GM23338 (cell line): Measurements from ENCODE around the gene SERPING1. TPM values are rescaled to one million over a fixed set of nuclear protein-coding genes. Genes with fewer than 3 reads are reported as not detected.

Source experiments
- ATAC-seq: fragments of 200-7000 bp; cut with Tn5 transposase; 3 replicates; pipeline ENCODE4 v1.9.1; 2020
- DNase-seq: peaks from one replicate; pipeline ENCODE4 v3.0.0-alpha.2; 2015; ENCODE audit warnings: low spot score
- H2AFZ ChIP-seq: fragments of 200-600 bp; sonication (generic); 2 replicates; pipeline ENCODE4 v1.8.0; 2016; ENCODE audit warnings: antibody characterized with exemption, mild to moderate bottlenecking, moderate library complexity
- H3F3A ChIP-seq: fragments of 200-600 bp; sonication (generic); replicated peaks from 2 replicates; pipeline ENCODE4 v1.8.0; 2017; ENCODE audit warnings: antibody characterized with exemption, mixed run types, low read depth
- H3K27ac ChIP-seq: fragments of 200-600 bp; sonication (generic); 2 replicates; pipeline ENCODE4 v1.6.1; 2016; ENCODE audit warnings: low read depth
- H3K27me3 ChIP-seq: fragments of 200-600 bp; sonication (generic); 2 replicates; pipeline ENCODE4 v1.8.0; 2016; ENCODE audit warnings: mild to moderate bottlenecking, mixed run types, moderate library complexity; ENCODE audit not compliant: insufficient read depth
- H3K36me3 ChIP-seq: fragments of 200-600 bp; sonication (generic); 2 replicates; pipeline ENCODE4 v1.8.0; 2016; ENCODE audit warnings: mild to moderate bottlenecking; ENCODE audit not compliant: insufficient read depth
- H3K4me1 ChIP-seq: fragments of 200-600 bp; sonication (generic); 2 replicates; pipeline ENCODE4 v1.8.0; 2016; ENCODE audit warnings: mild to moderate bottlenecking, moderate library complexity; ENCODE audit not compliant: insufficient read depth
- H3K4me2 ChIP-seq: fragments of 200-600 bp; sonication (generic); 2 replicates; pipeline ENCODE4 v1.7.1; 2017; ENCODE audit warnings: mixed run types
- H3K4me3 ChIP-seq: fragments of 200-600 bp; sonication (generic); 2 replicates; pipeline ENCODE4 v1.6.1; 2016; ENCODE audit warnings: mixed run types
- H3K79me2 ChIP-seq: fragments of 200-600 bp; sonication (generic); replicated peaks from 2 replicates; pipeline ENCODE4 v1.8.0; 2017; ENCODE audit warnings: mild to moderate bottlenecking; ENCODE audit not compliant: insufficient read depth
- H3K9me2 ChIP-seq: fragments of 200-600 bp; sonication (generic); 2 replicates; pipeline ENCODE4 v1.8.0; 2017; ENCODE audit not compliant: insufficient read depth
- H4K20me1 ChIP-seq: fragments of 200-600 bp; sonication (generic); replicated peaks from 2 replicates; pipeline ENCODE4 v1.8.0; 2017; ENCODE audit warnings: mild to moderate bottlenecking; ENCODE audit not compliant: insufficient read depth
- H3K27ac Mint-ChIP-seq: 2 replicates; pipeline ENCODE4 v1.8.0; 2020; ENCODE audit warnings: inconsistent platforms, mild to moderate bottlenecking, moderate library complexity, mixed read lengths
- H3K27me3 Mint-ChIP-seq: 3 replicates; pipeline ENCODE4 v1.8.0; 2022; ENCODE audit warnings: low read depth, mild to moderate bottlenecking, moderate library complexity, mixed read lengths, inconsistent platforms; ENCODE audit not compliant: insufficient read depth, poor library complexity
- H3K36me3 Mint-ChIP-seq: 3 replicates; pipeline ENCODE4 v1.8.0; 2021; ENCODE audit warnings: low read depth, mild to moderate bottlenecking, inconsistent platforms, moderate library complexity, mixed read lengths
- H3K4me1 Mint-ChIP-seq: 3 replicates; pipeline ENCODE4 v1.8.0; 2020; ENCODE audit warnings: mild to moderate bottlenecking, inconsistent platforms, mixed read lengths
- H3K4me3 Mint-ChIP-seq: 3 replicates; pipeline ENCODE4 v1.8.0; 2021; ENCODE audit warnings: moderate library complexity, mild to moderate bottlenecking, inconsistent platforms, mixed read lengths
- H3K9me3 Mint-ChIP-seq: 3 replicates; pipeline ENCODE4 v1.8.0; 2020; ENCODE audit warnings: moderate library complexity, mild to moderate bottlenecking, inconsistent platforms, mixed read lengths
- CREB1 ChIP-seq: fragments of 250-450 bp; sonication (Bioruptor Pico); IDR thresholded peaks from 2 replicates; pipeline ENCODE4 v1.5.0; 2020; ENCODE audit warnings: low read depth, mild to moderate bottlenecking, moderate library complexity
- NANOG ChIP-seq: IDR thresholded peaks from 2 replicates; pipeline ENCODE4 v1.6.1; 2016; ENCODE audit warnings: antibody characterized with exemption, borderline replicate concordance
- POLR2AphosphoS5 ChIP-seq: IDR thresholded peaks from 2 replicates; pipeline ENCODE4 v1.6.1; 2016; ENCODE audit warnings: antibody characterized with exemption, low read depth
- STAT1 ChIP-seq: IDR thresholded peaks from one replicate; pipeline ENCODE4 v1.6.1; 2016; ENCODE audit warnings: antibody characterized with exemption; ENCODE audit not compliant: unreplicated experiment
- ZNF114 ChIP-seq: fragments of 250-450 bp; sonication (Bioruptor Pico); IDR thresholded peaks from 2 replicates; pipeline ENCODE4 v1.5.0; 2020; ENCODE audit warnings: mild to moderate bottlenecking, moderate library complexity
- polyA plus RNA-seq: library from polyadenylated mRNA; unstranded; fragments of >200 nt; fragmentation: Nextera tagmentation; extraction: Ambion mirVana; gene quantifications from 2 replicates; pipeline ENCODE4 v1.2.1, GENCODE V29; 2016
- total RNA-seq: library from RNA; depleted of rRNA; stranded (reverse); fragments of >200 nt; shearing (Covaris generic); gene quantifications from 2 replicates; pipeline ENCODE4 v1.2.3, GENCODE V29; 2014
- TF ChIP-seq, protein P1 (sequence below), 2 experiments: fragments of 200-600 bp in 1 of 2; sonication (generic) in 1 of 2; conservative IDR thresholded peaks; 2 replicates each; pipeline versions ENCODE4 v1.5.1 to v1.6.1; 2016 to 2017; ENCODE audit warnings: antibody characterized with exemption in 2 of 2, low read depth in 2 of 2, mild to moderate bottlenecking in 2 of 2, moderate library complexity in 1 of 2
- TF ChIP-seq, protein P2 (sequence below): IDR thresholded peaks from 2 replicates; pipeline ENCODE4 v1.6.1; 2016; ENCODE audit warnings: antibody characterized with exemption
- TF ChIP-seq, protein P3 (sequence below): fragments of 250-450 bp; sonication (Bioruptor Pico); IDR thresholded peaks from 2 replicates; pipeline ENCODE4 v1.5.0; 2020; ENCODE audit warnings: mild to moderate bottlenecking, moderate library complexity

Gene SERPING1
- total and polyA plus RNA-seq, 2 experiments from 2014 or later: 42.3 to 54.7 TPM

DNA sequence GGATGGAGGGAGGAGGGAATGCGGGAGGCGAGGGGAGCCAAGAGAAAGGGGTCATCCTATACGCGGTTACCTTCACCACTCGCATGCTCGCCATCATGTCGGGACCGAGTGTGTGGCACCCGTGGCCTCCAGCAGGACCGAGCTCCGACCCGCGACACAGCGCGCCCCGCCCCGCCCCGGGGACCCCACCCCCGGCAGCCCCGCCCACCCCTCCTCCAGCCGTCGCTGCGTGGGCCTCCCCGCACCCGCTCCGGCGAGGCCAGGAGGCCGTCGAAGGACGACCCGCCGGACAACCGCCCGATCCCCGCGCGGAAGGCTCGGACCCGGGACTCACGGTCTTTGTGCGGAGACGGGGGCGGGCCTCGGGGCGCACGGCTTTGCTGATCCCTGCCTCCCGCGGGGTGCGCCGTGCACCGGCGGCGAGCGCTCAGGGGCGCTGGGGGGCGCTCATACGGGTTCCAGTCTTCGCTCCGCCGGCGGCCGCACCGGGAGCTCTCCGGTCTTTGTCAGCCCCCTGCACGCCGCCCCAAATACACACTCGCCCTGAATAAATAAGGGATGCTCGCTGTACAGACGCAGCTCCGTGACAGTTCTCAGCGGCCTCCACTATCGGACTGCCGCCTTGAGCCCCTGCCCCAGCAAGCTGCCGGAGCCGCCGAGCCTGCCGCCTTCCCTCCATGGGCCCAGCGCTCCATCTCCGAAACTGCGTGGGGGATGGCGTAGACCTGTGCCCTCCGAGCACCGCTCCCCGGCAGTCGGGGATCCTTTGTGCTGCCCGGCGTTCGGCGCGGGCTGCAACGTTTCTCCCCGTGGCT is 29.8 kb upstream of the SERPING1 start, which contains the start of gene UBE2L6:
Gene UBE2L6, minus strand, starts transcription at position 158 of the 815 bp plus-strand sequence. Its CDS starts 61 bp downstream, at position 97.
- peak; percentile 87 for ATAC-seq
- Histone ChIP-seq H3K79me2 (peaks cover 20% of the 10 kb centered on the region), H3K27ac (peak within 1 kb of the TSS; percentile 89), H3K36me3 (no peaks in the 10 kb centered on the region), H3K4me3 (peak within 1 kb of the TSS; percentile 96), H3K4me2 (peak within 1 kb of the TSS; percentile 97), H3K9me2 (no peaks in the 10 kb centered on the region), H3K27me3 (no peaks in the 10 kb centered on the region), H4K20me1 (no peaks in the 10 kb centered on the region), H3K4me1 (peaks cover 23% of the 10 kb centered on the region), H3F3A (peaks cover 16% of the 10 kb centered on the region), H2AFZ (peak within 1 kb of the TSS; percentile 94)
- no peaks in the 10 kb centered on the region; the same call in 2 of the 3 replicates for H3K36me3 Mint-ChIP-seq
- peak within 1 kb of the TSS; percentile 94 for H3K4me3 Mint-ChIP-seq
- TF ChIP-seq CREB1 (CRISPR knock-in tag) (0 out of 2 replicates have a peak, but pooled peaks have one; percentile 3), STAT1 (no peak), POLR2AphosphoS5 (peak; percentile 58), ZNF114 (CRISPR knock-in tag) (no peak)
- TF ChIP-seq, protein P1, sequence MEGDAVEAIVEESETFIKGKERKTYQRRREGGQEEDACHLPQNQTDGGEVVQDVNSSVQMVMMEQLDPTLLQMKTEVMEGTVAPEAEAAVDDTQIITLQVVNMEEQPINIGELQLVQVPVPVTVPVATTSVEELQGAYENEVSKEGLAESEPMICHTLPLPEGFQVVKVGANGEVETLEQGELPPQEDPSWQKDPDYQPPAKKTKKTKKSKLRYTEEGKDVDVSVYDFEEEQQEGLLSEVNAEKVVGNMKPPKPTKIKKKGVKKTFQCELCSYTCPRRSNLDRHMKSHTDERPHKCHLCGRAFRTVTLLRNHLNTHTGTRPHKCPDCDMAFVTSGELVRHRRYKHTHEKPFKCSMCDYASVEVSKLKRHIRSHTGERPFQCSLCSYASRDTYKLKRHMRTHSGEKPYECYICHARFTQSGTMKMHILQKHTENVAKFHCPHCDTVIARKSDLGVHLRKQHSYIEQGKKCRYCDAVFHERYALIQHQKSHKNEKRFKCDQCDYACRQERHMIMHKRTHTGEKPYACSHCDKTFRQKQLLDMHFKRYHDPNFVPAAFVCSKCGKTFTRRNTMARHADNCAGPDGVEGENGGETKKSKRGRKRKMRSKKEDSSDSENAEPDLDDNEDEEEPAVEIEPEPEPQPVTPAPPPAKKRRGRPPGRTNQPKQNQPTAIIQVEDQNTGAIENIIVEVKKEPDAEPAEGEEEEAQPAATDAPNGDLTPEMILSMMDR (conservative IDR thresholded peaks at IDR 0.05; ENCODE audit: low read depth in 2 of 2): peak; percentile 57 to 96; a peak in 2 of 4 replicates
- TF ChIP-seq, protein P2, sequence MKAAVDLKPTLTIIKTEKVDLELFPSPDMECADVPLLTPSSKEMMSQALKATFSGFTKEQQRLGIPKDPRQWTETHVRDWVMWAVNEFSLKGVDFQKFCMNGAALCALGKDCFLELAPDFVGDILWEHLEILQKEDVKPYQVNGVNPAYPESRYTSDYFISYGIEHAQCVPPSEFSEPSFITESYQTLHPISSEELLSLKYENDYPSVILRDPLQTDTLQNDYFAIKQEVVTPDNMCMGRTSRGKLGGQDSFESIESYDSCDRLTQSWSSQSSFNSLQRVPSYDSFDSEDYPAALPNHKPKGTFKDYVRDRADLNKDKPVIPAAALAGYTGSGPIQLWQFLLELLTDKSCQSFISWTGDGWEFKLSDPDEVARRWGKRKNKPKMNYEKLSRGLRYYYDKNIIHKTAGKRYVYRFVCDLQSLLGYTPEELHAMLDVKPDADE: 0 out of 2 replicates have a peak, but pooled peaks have one; percentile 30
- DNase-seq: peak; percentile 74
- H3K27ac Mint-ChIP-seq: peak within 1 kb of the TSS; percentile 93
- H3K9me3 Mint-ChIP-seq: no peaks in the 10 kb centered on the region
- peaks cover 31% of the 10 kb centered on the region for H3K4me1 Mint-ChIP-seq
- peaks cover 10% of the 10 kb centered on the region for H3K27me3 Mint-ChIP-seq

DNA sequence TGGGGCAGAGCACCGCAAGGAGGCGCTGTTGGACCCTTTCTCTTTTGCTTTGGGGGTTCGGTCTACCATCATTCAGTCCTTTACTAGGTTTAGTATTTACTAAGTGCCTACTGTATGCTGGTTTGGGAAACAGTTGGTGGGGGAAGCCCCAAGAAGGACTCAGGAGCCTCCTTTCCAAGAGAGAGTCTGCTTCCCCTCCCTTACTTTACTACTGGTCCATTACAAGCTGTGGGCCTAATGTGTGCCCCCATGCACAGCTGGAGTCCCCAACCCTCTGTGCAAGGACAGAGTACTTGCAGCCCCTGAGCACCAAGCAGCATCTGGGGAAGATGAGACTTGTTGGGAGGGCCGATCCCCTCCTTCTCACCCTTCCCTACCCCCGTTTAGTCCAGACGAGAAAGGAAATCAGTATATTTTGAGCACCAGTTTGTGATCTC is 29.1 kb upstream of the SERPING1 start:
- Mint-ChIP-seq H3K36me3 (no peaks in the 10 kb centered on the region; the same call in 2 of the 3 replicates), H3K4me3 (peak overlapping the region; percentile 94), H3K27me3 (peaks cover 10% of the 10 kb centered on the region), H3K27ac (peak overlapping the region; percentile 93), H3K4me1 (peaks cover 31% of the 10 kb centered on the region), H3K9me3 (no peaks in the 10 kb centered on the region)
- peaks cover 16% of the 10 kb centered on the region for H3F3A ChIP-seq
- ATAC-seq (peak; percentile 33), DNase-seq (peak; percentile 93)
- peak overlapping the region; percentile 96 for H3K4me3 ChIP-seq
- peaks cover 20% of the 10 kb centered on the region for H3K79me2 ChIP-seq
- H3K27me3 ChIP-seq: no peaks in the 10 kb centered on the region
- H3K27ac ChIP-seq: peak overlapping the region; percentile 89
- H3K4me1 ChIP-seq: peaks cover 23% of the 10 kb centered on the region
- H3K4me2 ChIP-seq: peak overlapping the region; percentile 93
- H3K9me2 ChIP-seq: no peaks in the 10 kb centered on the region
- no peaks in the 10 kb centered on the region for H4K20me1 ChIP-seq
- H2AFZ ChIP-seq: 0 out of 2 replicates have a peak overlapping the region, but pooled peaks have one; percentile 8
- H3K36me3 ChIP-seq: no peaks in the 10 kb centered on the region
- no peak for TF ChIP-seq NANOG
- TF ChIP-seq, protein P3, sequence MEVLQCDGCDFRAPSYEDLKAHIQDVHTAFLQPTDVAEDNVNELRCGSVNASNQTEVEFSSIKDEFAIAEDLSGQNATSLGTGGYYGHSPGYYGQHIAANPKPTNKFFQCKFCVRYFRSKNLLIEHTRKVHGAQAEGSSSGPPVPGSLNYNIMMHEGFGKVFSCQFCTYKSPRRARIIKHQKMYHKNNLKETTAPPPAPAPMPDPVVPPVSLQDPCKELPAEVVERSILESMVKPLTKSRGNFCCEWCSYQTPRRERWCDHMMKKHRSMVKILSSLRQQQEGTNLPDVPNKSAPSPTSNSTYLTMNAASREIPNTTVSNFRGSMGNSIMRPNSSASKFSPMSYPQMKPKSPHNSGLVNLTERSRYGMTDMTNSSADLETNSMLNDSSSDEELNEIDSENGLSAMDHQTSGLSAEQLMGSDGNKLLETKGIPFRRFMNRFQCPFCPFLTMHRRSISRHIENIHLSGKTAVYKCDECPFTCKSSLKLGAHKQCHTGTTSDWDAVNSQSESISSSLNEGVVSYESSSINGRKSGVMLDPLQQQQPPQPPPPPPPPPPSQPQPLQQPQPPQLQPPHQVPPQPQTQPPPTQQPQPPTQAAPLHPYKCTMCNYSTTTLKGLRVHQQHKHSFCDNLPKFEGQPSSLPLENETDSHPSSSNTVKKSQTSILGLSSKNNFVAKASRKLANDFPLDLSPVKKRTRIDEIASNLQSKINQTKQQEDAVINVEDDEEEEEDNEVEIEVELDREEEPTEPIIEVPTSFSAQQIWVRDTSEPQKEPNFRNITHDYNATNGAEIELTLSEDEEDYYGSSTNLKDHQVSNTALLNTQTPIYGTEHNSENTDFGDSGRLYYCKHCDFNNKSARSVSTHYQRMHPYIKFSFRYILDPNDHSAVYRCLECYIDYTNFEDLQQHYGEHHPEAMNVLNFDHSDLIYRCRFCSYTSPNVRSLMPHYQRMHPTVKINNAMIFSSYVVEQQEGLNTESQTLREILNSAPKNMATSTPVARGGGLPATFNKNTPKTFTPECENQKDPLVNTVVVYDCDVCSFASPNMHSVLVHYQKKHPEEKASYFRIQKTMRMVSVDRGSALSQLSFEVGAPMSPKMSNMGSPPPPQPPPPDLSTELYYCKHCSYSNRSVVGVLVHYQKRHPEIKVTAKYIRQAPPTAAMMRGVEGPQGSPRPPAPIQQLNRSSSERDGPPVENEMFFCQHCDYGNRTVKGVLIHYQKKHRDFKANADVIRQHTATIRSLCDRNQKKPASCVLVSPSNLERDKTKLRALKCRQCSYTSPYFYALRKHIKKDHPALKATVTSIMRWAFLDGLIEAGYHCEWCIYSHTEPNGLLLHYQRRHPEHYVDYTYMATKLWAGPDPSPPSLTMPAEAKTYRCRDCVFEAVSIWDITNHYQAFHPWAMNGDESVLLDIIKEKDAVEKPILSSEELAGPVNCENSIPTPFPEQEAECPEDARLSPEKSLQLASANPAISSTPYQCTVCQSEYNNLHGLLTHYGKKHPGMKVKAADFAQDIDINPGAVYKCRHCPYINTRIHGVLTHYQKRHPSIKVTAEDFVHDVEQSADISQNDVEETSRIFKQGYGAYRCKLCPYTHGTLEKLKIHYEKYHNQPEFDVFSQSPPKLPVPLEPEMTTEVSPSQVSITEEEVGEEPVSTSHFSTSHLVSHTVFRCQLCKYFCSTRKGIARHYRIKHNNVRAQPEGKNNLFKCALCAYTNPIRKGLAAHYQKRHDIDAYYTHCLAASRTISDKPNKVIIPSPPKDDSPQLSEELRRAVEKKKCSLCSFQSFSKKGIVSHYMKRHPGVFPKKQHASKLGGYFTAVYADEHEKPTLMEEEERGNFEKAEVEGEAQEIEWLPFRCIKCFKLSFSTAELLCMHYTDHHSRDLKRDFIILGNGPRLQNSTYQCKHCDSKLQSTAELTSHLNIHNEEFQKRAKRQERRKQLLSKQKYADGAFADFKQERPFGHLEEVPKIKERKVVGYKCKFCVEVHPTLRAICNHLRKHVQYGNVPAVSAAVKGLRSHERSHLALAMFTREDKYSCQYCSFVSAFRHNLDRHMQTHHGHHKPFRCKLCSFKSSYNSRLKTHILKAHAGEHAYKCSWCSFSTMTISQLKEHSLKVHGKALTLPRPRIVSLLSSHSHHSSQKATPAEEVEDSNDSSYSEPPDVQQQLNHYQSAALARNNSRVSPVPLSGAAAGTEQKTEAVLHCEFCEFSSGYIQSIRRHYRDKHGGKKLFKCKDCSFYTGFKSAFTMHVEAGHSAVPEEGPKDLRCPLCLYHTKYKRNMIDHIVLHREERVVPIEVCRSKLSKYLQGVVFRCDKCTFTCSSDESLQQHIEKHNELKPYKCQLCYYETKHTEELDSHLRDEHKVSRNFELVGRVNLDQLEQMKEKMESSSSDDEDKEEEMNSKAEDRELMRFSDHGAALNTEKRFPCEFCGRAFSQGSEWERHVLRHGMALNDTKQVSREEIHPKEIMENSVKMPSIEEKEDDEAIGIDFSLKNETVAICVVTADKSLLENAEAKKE (CRISPR knock-in tag): no peak
- TF ChIP-seq, protein P1 (conservative IDR thresholded peaks at IDR 0.05; ENCODE audit: low read depth in 2 of 2): peak in 1 of 2 experiments; percentile 96
